ENCODE data around the gene HDLBP. TPM values are rescaled to one million over a fixed set of nuclear protein-coding genes. Genes with fewer than 3 reads are reported as not detected.

HDLBP gene
- total and polyA plus RNA-seq, 2 of the 4 experiments (the other 2 are of a cell fraction) = 648 to 1,165 TPM

GRCh38 chr2:241201445-241202267, 113.8 kb downstream of the HDLBP start:
- WGBS, 2 experiments (ENCODE audit: extremely low coverage in 2 of 2, insufficient read length in 1 of 2) = 75% methylated on average over 12 of the region's 24 CpGs; no CpG with 5 or more reads in 1 of the 2 experiments
- Histone ChIP-seq H3K27me3 (ENCODE audit: control insufficient read depth, insufficient read depth, low read length) (peaks cover 8% of the 10 kb centered on the region), H4K8ac (ENCODE audit: low read depth in 2 of 2, low read length in 2 of 2) (no peak overlapping the region), H3K4me2 (ENCODE audit: low read depth, low read length) (no peak overlapping the region), H3K9ac (ENCODE audit: low read depth, low read length) (no peak overlapping the region), H3K79me1 (ENCODE audit: low read depth in 1 of 2, low read length in 2 of 2) (no peaks in the 10 kb centered on the region), H2AFZ (replicated peaks; ENCODE audit: low read length, poor library complexity) (peak overlapping the region; percentile 6), H2BK5ac (ENCODE audit: low read depth, low read length, poor library complexity, severe bottlenecking) (no peak overlapping the region), H2BK120ac (ENCODE audit: low read depth, low read length) (no peak overlapping the region), H3K9me1 (ENCODE audit: insufficient read depth, low read length) (no peaks in the 10 kb centered on the region), H3K36me3 (ENCODE audit: control insufficient read depth, insufficient read depth, low read length) (no peaks in the 10 kb centered on the region), H4K91ac (ENCODE audit: insufficient read depth, low read depth, low read length) (no peak overlapping the region), H3K18ac (ENCODE audit: low read depth, low read length) (no peak overlapping the region), H2AK9ac (replicated peaks; ENCODE audit: low read depth, low read length, poor library complexity) (no peak overlapping the region), H3K56ac (ENCODE audit: extremely low read depth, insufficient read depth, low read length) (no peak overlapping the region), H4K5ac (ENCODE audit: low read depth, low read length) (no peak overlapping the region), H3K23ac (ENCODE audit: low read depth, low read length) (no peak overlapping the region), H2BK15ac (ENCODE audit: low read depth, low read length) (no peak overlapping the region), H2AK5ac (ENCODE audit: low read depth, low read length) (no peak overlapping the region), H3K4me1 (ENCODE audit: control insufficient read depth, insufficient read depth, low read length) (no peaks in the 10 kb centered on the region), H3K14ac (replicated peaks; ENCODE audit: low read depth, low read length) (no peak overlapping the region), H3K27ac (ENCODE audit: insufficient read depth, low read length) (no peak overlapping the region), H2BK20ac (ENCODE audit: low read depth, low read length) (no peak overlapping the region), H3K4ac (ENCODE audit: low read depth, low read length) (no peak overlapping the region), H3K4me3 (ENCODE audit: insufficient read depth, low read depth, low read length) (no peak overlapping the region), H4K20me1 (ENCODE audit: insufficient read depth, low read length) (no peaks in the 10 kb centered on the region), H3K9me3 (ENCODE audit: control insufficient read depth, insufficient read depth, low read length) (no peaks in the 10 kb centered on the region)
- ChIA-PET CTCF (no interaction called here), POLR2A (ENCODE audit: unreplicated experiment) (no interaction called here)
- ATAC-seq (ENCODE audit: low read depth) (no peak), DNase-seq (no peak)
- in situ Hi-C loops (cut with MboI; ENCODE audit: low sequenced_read_pairs) = no loop called here
- BruUV-seq (replicated peaks) = no TSS peak
- intact Hi-C loops (cut with micrococcal nuclease) = no loop called here
- no peak for TF ChIP-seq POLR2A (IDR thresholded peaks at IDR 0.05; ENCODE audit: low read depth, low read length)
- dilution Hi-C loops (cut with HindIII; ENCODE audit: low sequenced_read_pairs, unreplicated experiment) = no loop called here
